ENCODE data around the gene CYTH1. TPM values are rescaled to one million over a fixed set of nuclear protein-coding genes. Genes with fewer than 3 reads are reported as not detected.

Gene CYTH1
- total and polyA plus RNA-seq, 2 donors (not counting 1 experiment from before 2014, with no cell fraction given), result 255 to 353 TPM

DNA sequence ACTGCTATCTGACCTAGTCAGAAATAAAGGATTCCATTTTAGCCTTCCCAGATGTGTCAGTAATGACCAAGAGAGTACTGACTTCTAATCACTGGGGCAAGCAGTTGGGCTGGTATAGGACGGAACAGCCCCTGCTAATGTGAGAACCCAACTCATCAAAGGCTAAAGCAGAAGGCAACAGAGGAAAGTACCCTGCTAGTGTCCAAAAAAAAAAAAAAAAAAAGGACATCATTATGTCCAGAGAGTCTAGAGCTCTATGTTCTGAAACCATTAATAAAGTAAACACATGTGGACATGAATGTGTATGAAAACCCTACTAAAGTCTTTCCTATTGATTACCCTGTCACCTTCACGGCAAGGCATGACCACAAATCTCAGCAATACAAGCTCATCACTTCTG is 85.0 kb downstream of the CYTH1 start:
- DNase-seq, result no peak
- no peaks in the 10 kb centered on the region for H3K27me3 Mint-ChIP-seq
- H3K4me1 Mint-ChIP-seq, result peaks cover 53% of the 10 kb centered on the region
- CTCF ChIA-PET, result interaction anchor here (0.6 to 2.5 kb wide), 12 partner anchors 8 to 252 kb away, joined by 3 to 19 read pairs (median 3); no protein-coding TSS in a partner anchor
- Histone ChIP-seq H3K4me2 (replicated peaks; ENCODE audit: low read depth, low read length, poor library complexity, severe bottlenecking) (peak overlapping the region; percentile 9), H3K79me2 (ENCODE audit: control insufficient read depth, insufficient read depth, low read length) (peaks cover 67% of the 10 kb centered on the region), H3K27ac (ENCODE audit: low read length in 2 of 2) (peak overlapping the region; percentile 35 to 58), H3K27me3 (replicated peaks in 1 of 4; ENCODE audit: control extremely low read depth in 1 of 4, control insufficient read depth in 3 of 4, insufficient read depth in 4 of 4, low read length in 3 of 4) (no peaks in the 10 kb centered on the region), H3K4me3 (ENCODE audit: control extremely low read depth in 1 of 5, extremely low read depth in 1 of 5, insufficient read depth in 1 of 5, low read depth in 2 of 5, low read length in 4 of 5) (no peak overlapping the region), H4K20me1 (ENCODE audit: control insufficient read depth, insufficient read depth, low read length, poor library complexity, severe bottlenecking) (peaks cover 76% of the 10 kb centered on the region), H3K4me1 (ENCODE audit: control insufficient read depth in 2 of 2, insufficient read depth in 2 of 2, low read length in 2 of 2) (peaks cover 33 to 39% of the 10 kb centered on the region in 2 donors), H3K9ac (ENCODE audit: low read length) (no peak overlapping the region), H3K36me3 (replicated peaks in 1 of 2; ENCODE audit: control extremely low read depth in 1 of 2, control insufficient read depth in 1 of 2, extremely low read depth in 1 of 2, insufficient read depth in 2 of 2, low read length in 1 of 2) (peaks cover 14 to 91% of the 10 kb centered on the region in 2 experiments), H2AFZ (ENCODE audit: insufficient read depth, low read depth, low read length, poor library complexity, severe bottlenecking) (no peak overlapping the region), H3K9me3 (ENCODE audit: control extremely low read depth in 1 of 3, control insufficient read depth in 2 of 3, insufficient read depth in 1 of 3, low read length in 2 of 3) (no peaks in the 10 kb centered on the region)
- peak overlapping the region; percentile 23 for H3K4me3 Mint-ChIP-seq
- WGBS (ENCODE audit: insufficient coverage), result no CpG with 5 or more reads among the region's 2 CpGs
- POLR2A ChIA-PET, result interaction anchor here (0.6 to 2.2 kb wide), 2 partner anchors 9 to 729 kb away, joined by 4 to 10 read pairs; no protein-coding TSS in a partner anchor
- no peak for ATAC-seq (ENCODE audit: low read depth)
- no peak for TF ChIP-seq CTCF (IDR thresholded peaks at IDR 0.05)
- no peak for TF ChIP-seq EZH2 (IDR thresholded peaks at IDR 0.05; ENCODE audit: borderline replicate concordance, insufficient read depth, low read depth, low read length, poor library complexity, severe bottlenecking)
- no peaks in the 10 kb centered on the region for H3K9me3 Mint-ChIP-seq (ENCODE audit: insufficient read depth)
- peak overlapping the region; percentile 78 for H3K27ac Mint-ChIP-seq
- intact Hi-C loops (cut with micrococcal nuclease), result loop anchor here (1.0 to 2.0 kb wide), 2 partner anchors 9 to 48 kb away; no protein-coding TSS in a partner anchor

All from B cell (primary cell).